Keratinocyte (primary cell): ENCODE results near the gene ITSN1. TPM values are rescaled to one million over a fixed set of nuclear protein-coding genes. Genes with fewer than 3 reads are reported as not detected.

ENCODE experiments used
- DNase-seq: peaks from one replicate; pipeline ENCODE4 v3.0.0-alpha.2; 2011; ENCODE audit warnings: low read depth, missing footprints, low spot score
- FAIRE-seq: peaks from 2 replicates; lab custom pipeline; 2011; peaks lifted over from hg19 to GRCh38; lab: Jason Lieb, UNC
- H2AFZ ChIP-seq: 2 replicates; pipeline ENCODE4 v1.6.0; 2012; ENCODE audit warnings: low read length, control low read depth, inconsistent platforms; ENCODE audit not compliant: control insufficient read depth
- H3K27ac ChIP-seq: 2 replicates; pipeline ENCODE4 v1.5.1; 2011; ENCODE audit warnings: low read length; ENCODE audit not compliant: control insufficient read depth, insufficient read depth
- H3K27me3 ChIP-seq: 3 replicates; pipeline ENCODE4 v1.6.0; 2011; ENCODE audit warnings: low read length; ENCODE audit not compliant: control insufficient read depth, insufficient read depth; ENCODE audit errors: extremely low read depth
- H3K36me3 ChIP-seq, 2 experiments: 2 replicates in 1 of 2; 3 replicates in 1 of 2; pipeline ENCODE4 v1.5.1; 2011; ENCODE audit warnings: low read length in 2 of 2, mild to moderate bottlenecking in 1 of 2; ENCODE audit not compliant: control insufficient read depth in 2 of 2, insufficient read depth in 2 of 2; ENCODE audit errors: extremely low read depth in 1 of 2
- H3K4me1 ChIP-seq: 3 replicates; pipeline ENCODE4 v1.5.1; 2011; ENCODE audit warnings: low read length; ENCODE audit not compliant: control insufficient read depth, insufficient read depth; ENCODE audit errors: extremely low read depth
- H3K4me2 ChIP-seq: 3 replicates; pipeline ENCODE4 v1.6.0; 2011; ENCODE audit warnings: low read depth, low read length; ENCODE audit not compliant: control insufficient read depth, insufficient read depth; ENCODE audit errors: extremely low read depth
- H3K4me3 ChIP-seq, 3 experiments: fragments of 200-600 bp in 1 of 3; sonication (generic) in 1 of 3; 2 replicates in 2 of 3; 3 replicates in 1 of 3; pipeline ENCODE4 v1.5.1; 2011 to 2016; ENCODE audit warnings: low read length in 3 of 3, mild to moderate bottlenecking in 3 of 3, control low read depth in 2 of 3, inconsistent platforms in 1 of 3, low read depth in 1 of 3, mixed read lengths in 1 of 3, mixed run types in 1 of 3, moderate library complexity in 1 of 3; ENCODE audit not compliant: control insufficient read depth in 2 of 3, insufficient read depth in 2 of 3; ENCODE audit errors: extremely low read depth in 1 of 3
- H3K79me2 ChIP-seq: 2 replicates; pipeline ENCODE4 v1.6.0; 2012; ENCODE audit warnings: low read length; ENCODE audit not compliant: control insufficient read depth, insufficient read depth
- H3K9ac ChIP-seq: 3 replicates; pipeline ENCODE4 v1.6.0; 2011; ENCODE audit warnings: low read length; ENCODE audit not compliant: control insufficient read depth, insufficient read depth; ENCODE audit errors: extremely low read depth
- H3K9me1 ChIP-seq: 3 replicates; pipeline ENCODE4 v1.6.0; 2011; ENCODE audit warnings: low read length; ENCODE audit not compliant: control insufficient read depth, insufficient read depth; ENCODE audit errors: extremely low read depth
- H3K9me3 ChIP-seq: 2 replicates; pipeline ENCODE4 v1.5.1; 2012; ENCODE audit warnings: low read depth, low read length; ENCODE audit not compliant: control insufficient read depth
- H4K20me1 ChIP-seq: 3 replicates; pipeline ENCODE4 v1.6.0; 2011; ENCODE audit warnings: low read length; ENCODE audit not compliant: control insufficient read depth, insufficient read depth; ENCODE audit errors: extremely low read depth
- EZH2 ChIP-seq: IDR thresholded peaks from one replicate; pipeline ENCODE4 v1.6.1; 2012; ENCODE audit warnings: inconsistent platforms, mild to moderate bottlenecking, low read length, moderate library complexity
- dilution Hi-C: fragments of 300-500 bp; cut with MboI; formaldehyde crosslinking; loops from one replicate; pipeline ENCODE4 v1.7.0; 2020; ENCODE audit warnings: low sequenced_read_pairs; ENCODE audit not compliant: extremely low pct_ligation_motif_present
- polyA plus RNA-seq, 5 experiments: library from polyadenylated mRNA; depleted of rRNA in 3 of 5; stranded (reverse) in 3 of 5; stranded (forward) in 1 of 5; unstranded in 1 of 5; fragments of >200 nt; gene quantifications; 1 replicate in 1 of 5; 2 replicates in 3 of 5; 3 replicates in 1 of 5; pipeline versions ENCODE4 v1.2.1 to v1.2.3, GENCODE V29; 2011 to 2012; ENCODE audit warnings: missing spikeins in 2 of 5, low read depth in 1 of 5, low replicate concordance in 1 of 5
- TF ChIP-seq, protein P1 (sequence below), 3 experiments: IDR thresholded peaks in 1 of 3; conservative IDR thresholded peaks in 1 of 3; optimal IDR thresholded peaks in 1 of 3; 2 replicates in 2 of 3; 3 replicates in 1 of 3; pipeline versions ENCODE3 to v1.5.1; 2011; ENCODE audit warnings: low read length in 3 of 3, mild to moderate bottlenecking in 3 of 3, moderate library complexity in 2 of 3, control low read depth in 1 of 3, inconsistent platforms in 1 of 3; ENCODE audit not compliant: insufficient read depth in 2 of 3; ENCODE audit errors: extremely low read depth in 1 of 3

ITSN1 gene
- polyA plus RNA-seq, 1 donor (not counting 4 experiments of a cell fraction or from before 2014, with no cell fraction given): 34.3 TPM

DNA sequence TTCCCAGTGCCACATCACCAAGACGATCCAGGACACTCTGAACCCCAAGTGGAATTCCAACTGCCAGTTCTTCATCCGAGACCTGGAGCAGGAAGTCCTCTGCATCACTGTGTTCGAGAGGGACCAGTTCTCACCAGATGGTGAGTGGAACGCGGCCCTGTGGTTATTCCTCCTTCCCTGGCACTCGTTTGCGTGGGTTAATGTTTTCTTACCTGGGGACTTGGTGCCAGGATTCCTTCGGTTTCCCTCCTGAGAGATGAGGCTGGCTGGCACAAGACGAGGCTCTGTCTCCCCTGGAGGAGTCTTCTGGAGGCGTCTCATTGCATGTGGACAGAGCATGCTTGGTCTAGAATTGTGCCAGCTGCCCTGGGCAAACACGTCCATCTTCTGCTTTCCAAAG is 244.0 kb downstream of the ITSN1 start:
- DNase-seq (no peak), FAIRE-seq (no peak)
- no peak overlapping the region for H3K4me3 ChIP-seq
- H3K9ac ChIP-seq: no peak overlapping the region
- peaks cover 44% of the 10 kb centered on the region for H3K27me3 ChIP-seq
- dilution Hi-C loops: no loop called here
- peaks cover 7% of the 10 kb centered on the region for H3K4me1 ChIP-seq
- no peaks in the 10 kb centered on the region for H3K9me1 ChIP-seq
- no peak overlapping the region for H3K27ac ChIP-seq
- no peaks in the 10 kb centered on the region for H3K36me3 ChIP-seq
- no peak for TF ChIP-seq EZH2
- TF ChIP-seq, protein P1, sequence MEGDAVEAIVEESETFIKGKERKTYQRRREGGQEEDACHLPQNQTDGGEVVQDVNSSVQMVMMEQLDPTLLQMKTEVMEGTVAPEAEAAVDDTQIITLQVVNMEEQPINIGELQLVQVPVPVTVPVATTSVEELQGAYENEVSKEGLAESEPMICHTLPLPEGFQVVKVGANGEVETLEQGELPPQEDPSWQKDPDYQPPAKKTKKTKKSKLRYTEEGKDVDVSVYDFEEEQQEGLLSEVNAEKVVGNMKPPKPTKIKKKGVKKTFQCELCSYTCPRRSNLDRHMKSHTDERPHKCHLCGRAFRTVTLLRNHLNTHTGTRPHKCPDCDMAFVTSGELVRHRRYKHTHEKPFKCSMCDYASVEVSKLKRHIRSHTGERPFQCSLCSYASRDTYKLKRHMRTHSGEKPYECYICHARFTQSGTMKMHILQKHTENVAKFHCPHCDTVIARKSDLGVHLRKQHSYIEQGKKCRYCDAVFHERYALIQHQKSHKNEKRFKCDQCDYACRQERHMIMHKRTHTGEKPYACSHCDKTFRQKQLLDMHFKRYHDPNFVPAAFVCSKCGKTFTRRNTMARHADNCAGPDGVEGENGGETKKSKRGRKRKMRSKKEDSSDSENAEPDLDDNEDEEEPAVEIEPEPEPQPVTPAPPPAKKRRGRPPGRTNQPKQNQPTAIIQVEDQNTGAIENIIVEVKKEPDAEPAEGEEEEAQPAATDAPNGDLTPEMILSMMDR (optimal IDR thresholded peaks at IDR 0.05 in 1 of 3, IDR thresholded peaks at IDR 0.05 in 1 of 3, conservative IDR thresholded peaks at IDR 0.05 in 1 of 3; ENCODE audit: extremely low read depth in 1 of 3, insufficient read depth in 2 of 3, low read length in 3 of 3): no peak
- no peaks in the 10 kb centered on the region for H4K20me1 ChIP-seq
- no peak overlapping the region for H3K4me2 ChIP-seq
- no peaks in the 10 kb centered on the region for H3K79me2 ChIP-seq
- H2AFZ ChIP-seq: no peak overlapping the region
- no peaks in the 10 kb centered on the region for H3K9me3 ChIP-seq

DNA sequence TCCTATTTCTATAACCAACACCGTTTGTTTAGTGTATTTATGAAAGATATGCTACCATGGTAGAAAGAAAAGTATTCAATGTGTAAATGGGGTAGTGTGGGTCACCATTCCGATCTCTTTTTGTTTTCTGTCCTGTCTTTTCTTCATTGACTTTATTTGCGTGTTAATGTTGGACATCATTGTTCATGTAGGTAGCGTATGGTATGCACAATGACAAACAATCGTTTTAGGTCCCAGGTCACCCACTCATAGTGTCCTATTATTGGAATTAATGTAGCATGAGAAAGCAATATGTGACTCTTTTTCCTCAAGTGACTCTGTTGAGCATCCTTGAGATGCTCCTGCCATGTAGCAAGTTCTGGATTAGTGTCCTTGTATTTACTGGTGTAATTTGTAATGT is 247.9 kb downstream of the ITSN1 start:
- no peak overlapping the region for H3K27ac ChIP-seq
- no peak overlapping the region for H3K9ac ChIP-seq
- no peaks in the 10 kb centered on the region for H3K9me3 ChIP-seq
- no peaks in the 10 kb centered on the region for H3K36me3 ChIP-seq
- H3K4me1 ChIP-seq: peaks cover 3% of the 10 kb centered on the region
- H3K79me2 ChIP-seq: no peaks in the 10 kb centered on the region
- H2AFZ ChIP-seq: no peak overlapping the region
- TF ChIP-seq EZH2: no peak
- TF ChIP-seq, protein P1 (optimal IDR thresholded peaks at IDR 0.05 in 1 of 3, IDR thresholded peaks at IDR 0.05 in 1 of 3, conservative IDR thresholded peaks at IDR 0.05 in 1 of 3; ENCODE audit: extremely low read depth in 1 of 3, insufficient read depth in 2 of 3, low read length in 3 of 3): no peak
- H3K27me3 ChIP-seq: peaks cover 14% of the 10 kb centered on the region
- dilution Hi-C loops: no loop called here
- H4K20me1 ChIP-seq: no peaks in the 10 kb centered on the region
- H3K4me2 ChIP-seq: no peak overlapping the region
- DNase-seq (no peak), FAIRE-seq (no peak)
- no peak overlapping the region for H3K4me3 ChIP-seq
- H3K9me1 ChIP-seq: no peaks in the 10 kb centered on the region
